NCI-H2107 treated with DMSO at 0.1 percent for 48 hours (cell line): ENCODE data around the gene DDX56.
"Not testable (repeated sequence)": the region's sequence is repeated elsewhere in the genome, so short reads cannot be mapped to it uniquely, and the experiment has no call there.

Experiments used
- DNase-seq: peaks from one replicate; lab custom pipeline; 2025; ENCODE audit not compliant: unreplicated experiment; lab: John Stamatoyannopoulos, UW

The DDX56 gene

DNA sequence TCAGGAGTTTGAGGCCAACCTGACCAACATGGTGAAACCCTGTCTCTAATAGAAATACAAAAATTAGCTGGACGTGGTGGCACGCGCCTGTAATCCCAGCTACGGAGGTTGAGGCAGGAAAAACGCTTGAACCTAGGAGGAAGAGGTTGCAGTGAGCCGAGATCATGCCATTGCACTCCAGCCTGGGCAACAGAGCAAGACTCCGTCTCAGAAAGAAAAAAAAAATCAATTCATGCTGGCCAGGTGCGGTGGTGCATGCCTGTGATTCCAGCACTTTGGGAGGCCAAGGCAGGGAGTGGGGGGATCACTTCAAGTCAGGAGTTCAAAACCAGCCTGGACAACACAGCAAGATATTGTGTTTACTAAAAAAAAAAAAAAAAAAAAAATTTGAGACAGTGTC, 23.5 kb upstream of the DDX56 start:
- not testable (repeated sequence) for DNase-seq

DNA sequence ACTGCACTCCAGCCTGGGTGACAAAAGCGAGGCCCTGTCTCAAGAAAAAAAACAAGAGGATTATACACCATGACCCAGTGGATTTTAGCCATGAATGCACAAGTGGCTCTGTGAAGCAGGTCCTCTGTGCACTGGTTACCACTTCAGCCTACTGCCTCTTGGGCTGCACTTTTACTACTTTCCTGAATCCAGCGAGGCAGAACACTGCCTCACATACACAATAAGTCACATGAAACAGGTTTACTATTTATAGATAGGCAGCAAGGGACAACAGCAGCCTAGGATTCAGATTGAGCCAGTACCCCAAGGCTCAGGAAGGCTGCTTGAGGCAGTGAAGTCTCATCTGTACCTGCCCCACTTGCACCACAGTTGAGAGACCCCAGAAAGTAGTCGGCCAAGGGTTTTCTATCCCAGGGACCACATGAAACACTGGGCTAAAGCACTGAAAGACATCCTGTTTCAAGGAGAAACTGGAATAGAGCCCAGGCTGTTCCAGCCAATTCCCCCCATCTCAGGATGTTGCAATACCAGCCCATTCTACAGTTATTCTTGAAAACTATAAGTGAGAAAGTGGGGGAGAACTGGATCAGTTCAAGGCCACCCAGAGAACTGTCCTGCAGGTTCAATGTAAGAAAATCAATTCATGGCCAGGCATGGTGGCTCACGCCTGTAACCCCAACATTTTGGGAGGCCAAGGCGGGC, 22.4 kb upstream of the DDX56 start:
- peak; percentile 52 for DNase-seq

DNA sequence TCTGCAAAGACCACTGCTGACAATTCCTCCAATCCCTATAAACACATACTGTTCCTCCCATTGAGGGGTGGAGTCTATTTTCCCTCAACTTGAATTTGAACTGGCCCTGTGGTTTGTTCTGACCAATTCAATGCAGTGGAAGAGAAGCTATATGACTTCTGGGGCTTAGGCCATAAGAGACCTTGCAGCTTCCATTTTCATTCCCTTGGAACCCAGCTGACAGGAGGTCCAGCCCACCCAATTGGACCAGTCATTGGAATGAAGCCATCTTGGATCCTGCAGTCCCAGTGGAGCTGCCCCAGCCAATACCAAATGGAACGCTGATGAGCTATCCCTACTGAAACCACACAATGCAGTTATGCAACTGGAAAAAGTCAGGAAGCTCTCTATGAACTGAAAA, 17.2 kb upstream of the DDX56 start:
- no peak for DNase-seq

DNA sequence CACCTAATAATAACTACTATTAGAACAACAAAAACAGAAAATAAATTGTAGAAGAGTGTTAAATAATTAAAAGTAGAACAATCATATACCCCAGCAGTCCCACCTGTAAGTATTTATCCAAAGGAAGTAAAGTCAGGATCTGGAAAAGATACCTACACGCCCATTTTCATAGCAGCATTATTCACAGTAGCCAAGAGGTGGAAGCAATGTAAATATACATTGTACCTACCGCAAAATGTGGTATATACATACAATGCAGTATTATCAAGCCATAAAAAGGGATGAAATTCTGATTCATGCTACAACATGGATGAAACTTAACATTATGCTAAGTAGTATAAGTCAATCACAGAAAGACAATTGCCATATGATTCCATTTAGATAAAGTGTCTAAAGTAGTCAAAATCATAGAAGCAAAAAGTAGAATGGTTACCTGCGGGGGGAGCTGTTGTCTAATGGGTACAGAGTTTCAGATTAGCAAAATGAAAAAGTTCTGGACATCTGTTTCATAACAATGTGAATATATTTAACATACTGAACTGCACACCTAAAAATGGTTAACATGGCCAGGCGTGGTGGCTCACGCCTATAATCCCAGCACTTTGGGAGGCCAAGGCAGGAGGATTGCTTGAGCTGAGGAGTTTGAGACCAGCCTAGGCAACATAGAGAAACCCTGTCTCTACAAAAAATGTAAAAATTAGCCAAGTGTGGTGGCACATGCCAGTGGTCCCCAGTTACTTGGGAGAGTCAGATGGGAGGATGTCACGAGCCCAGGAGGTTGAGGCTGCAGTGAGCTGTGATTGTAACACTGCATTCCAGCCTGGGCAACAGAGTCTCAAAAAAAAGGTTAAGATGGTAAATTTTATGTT, 14.4 kb upstream of the DDX56 start:
- DNase-seq, result peak; percentile 58

DNA sequence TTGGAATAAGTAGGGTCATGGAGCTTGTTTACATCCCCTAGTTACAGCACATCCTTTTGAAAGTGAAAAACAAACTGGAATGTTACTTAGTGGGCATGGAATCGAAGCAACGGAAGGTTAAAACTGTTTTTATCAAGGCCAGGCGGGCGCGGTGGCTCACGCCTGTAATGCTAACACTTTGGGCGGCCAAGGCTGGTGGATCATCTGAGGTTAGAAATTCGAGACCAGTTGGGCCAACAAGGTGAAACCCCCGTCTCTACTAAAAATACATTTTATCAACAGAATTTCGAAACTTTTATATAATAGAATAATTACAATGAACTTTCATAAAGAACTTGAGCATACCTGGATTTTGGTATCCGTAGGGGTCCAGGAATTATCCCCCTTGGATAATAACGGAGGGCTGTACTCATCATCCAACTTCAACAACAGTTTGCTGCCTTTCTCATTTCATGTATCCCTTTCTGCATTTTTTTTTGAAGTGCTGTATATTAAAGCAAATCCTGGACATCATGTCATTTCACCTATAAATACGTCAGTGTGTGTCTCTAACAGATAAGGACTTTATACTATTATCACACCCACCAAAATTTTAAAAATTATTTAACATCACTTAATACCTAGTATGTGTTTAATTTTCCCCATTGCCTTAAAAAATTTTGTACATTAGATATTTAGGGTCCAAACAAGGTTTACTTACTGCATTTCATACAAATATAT, 9.6 kb upstream of the DDX56 start:
- no peak for DNase-seq

DNA sequence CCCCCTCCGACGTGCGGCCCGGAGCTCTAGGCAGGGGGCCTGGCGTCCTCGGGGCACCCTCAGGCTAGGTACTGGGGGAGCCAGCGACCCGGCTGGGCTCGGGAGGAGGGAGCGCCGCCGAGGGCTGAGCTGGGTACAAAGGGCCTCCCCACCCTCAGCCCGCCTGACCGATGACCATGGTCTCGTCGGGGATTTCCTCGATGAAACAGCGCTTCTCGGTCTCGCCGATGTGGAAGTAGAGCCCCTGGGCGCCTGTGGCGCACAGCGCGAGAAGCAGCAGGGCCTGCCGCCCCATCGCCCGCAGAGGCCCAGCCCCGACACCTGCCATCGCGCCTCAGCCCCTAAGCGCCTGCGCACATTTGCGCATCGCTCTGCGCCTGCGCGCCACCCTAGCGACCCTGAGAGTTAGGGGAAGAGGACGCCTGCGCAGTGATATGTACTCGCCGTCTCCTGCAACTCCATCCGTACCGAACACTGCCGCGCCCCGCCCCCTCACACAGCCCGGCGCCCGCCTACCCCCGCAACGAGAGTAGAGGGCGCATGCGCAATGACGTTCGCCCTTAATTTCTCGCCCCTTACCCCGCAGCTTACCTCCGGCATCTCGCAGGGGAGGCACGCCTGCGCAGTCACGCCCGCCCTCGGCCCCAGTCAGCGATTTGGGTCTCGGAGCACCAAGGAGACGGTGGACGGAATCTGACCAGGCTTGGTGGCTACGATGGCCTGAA, 8.3 kb upstream of the DDX56 start, which contains the start of gene TMED4:
Gene TMED4 (minus strand): TSS at position 353 of the 725 bp plus-strand sequence. CDS start 25 bp downstream, at position 328.
- peak; percentile 99 for DNase-seq

DNA sequence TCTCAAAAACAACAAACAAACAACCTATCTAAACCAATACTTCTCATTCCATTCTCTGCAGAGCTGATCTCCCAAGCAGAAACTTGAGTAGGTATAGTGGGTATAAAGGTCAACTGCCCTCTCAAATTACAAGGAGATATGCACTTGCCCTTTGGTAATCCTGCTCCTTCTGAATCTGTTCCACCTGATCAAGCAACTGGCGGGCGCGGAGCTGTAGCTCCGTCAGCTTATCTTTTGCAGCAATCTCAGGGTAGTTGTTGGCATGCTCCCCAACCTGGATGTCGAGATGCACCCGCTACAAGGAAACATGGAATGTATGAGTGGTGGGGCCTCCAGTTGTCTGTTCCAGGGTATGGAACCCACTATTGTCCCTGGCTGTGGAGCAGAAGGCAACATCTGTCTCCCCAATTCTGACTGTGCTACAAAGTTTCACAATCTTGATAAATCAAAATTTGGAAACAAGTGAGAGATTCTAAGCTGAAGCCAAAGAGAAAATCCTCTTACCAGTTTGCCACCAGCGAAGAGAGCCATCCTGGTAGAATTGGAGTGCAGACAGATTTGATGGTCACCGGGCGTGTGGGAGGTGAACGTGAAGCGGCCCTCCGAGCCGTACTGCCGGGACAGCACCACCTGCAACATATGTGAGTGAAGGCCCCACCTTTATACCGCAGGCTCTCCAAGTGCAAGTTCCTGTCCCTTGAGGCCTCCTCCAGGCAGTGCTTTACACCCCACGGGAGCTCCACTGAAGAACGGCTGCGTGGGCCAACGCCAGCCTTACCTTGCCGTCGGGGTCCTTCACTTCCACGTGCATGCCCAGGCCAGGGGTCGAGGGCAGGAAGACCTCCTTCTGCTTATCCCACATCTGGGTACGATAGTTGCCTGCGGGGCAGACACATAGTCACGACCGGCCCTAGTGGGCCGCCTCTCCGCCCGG, 7.5 kb upstream of the DDX56 start:
- peak; percentile 30 for DNase-seq

DNA sequence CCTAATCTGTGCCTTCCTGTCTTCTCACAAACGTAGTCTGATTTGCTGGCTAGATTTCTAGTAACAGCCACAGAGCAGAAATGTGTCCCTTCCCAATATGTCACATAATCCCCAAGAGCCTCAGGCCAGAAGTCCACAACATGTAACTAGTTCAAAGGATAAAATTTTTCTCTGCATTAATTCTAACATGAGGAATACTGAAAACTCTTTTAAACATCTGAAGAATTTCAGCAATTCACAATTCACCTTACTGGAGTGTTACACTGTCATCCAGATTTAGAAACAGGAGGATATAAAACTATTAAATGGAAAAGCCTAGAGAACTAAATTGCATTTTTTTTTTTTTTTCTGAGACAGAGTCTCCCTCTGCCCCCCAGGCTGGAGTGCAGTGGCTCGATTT, 2.5 kb upstream of the DDX56 start:
- DNase-seq, result no peak

DNA sequence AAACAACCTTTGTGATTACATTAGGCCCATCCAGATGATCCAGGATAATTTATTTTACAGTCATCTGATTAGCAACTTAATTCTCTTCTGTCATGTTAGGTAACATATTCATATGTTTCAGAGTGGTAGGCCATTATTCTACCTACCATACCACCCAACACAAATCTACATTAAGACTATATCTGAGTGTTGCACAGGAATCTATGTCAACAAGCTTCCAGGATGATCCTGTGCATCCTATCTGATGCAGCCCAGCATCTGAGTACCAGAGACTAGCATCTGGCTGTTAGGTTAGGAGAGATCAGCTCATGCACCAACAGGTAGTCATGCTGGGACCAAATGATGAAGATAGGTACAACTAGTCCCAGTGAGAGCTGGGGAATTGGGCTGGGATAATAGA, 1.3 kb upstream of the DDX56 start:
- DNase-seq, result no peak

DNA sequence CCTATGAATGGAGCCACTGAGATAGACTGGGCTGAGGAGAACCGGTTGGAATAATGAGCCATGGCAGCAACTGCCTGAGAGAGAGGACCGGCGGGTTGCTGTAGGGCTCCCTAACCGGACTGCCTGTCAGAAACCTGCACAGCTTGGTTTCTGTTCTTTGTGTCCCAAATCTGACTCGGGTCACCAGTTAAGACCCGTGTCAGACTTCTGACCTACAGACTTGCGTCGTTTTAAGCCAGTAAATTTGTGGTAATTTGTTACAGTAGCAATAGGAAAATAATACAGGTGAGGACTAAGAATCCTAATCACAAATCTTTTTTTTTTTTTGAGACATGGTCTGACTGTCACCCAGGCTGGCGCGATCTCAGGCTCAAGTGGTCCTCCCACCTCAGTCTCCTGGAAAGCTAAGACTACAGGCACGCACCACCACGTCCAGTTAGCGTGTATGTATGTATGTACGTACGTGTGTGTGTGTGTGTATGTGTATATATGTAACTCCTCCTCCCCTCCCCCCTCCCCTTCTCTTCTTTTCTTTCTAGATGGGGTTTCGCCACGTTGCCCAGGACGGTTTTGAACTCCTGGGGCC, 672 bp upstream of the DDX56 start:
- DNase-seq, result no peak

DNA sequence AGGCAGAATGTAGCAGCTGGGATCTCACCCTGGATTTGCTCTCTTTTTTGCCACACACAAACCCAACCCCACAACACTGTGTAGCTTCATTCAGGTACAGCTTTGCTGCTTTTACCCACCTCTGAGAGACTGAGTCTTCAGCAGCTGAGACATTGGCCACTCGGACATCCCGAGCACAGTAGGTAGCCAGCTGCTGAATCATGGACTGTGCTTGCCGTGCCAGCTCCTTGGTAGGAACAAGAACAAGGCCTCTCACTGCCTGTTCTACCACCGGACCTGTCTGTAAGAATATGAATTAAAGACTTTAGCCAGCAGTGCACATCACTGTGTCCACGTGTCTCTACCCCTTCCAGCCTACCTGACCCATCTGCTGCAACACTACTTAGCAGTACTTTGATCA, 937 bp downstream of the DDX56 start:
- no peak for DNase-seq

DNA sequence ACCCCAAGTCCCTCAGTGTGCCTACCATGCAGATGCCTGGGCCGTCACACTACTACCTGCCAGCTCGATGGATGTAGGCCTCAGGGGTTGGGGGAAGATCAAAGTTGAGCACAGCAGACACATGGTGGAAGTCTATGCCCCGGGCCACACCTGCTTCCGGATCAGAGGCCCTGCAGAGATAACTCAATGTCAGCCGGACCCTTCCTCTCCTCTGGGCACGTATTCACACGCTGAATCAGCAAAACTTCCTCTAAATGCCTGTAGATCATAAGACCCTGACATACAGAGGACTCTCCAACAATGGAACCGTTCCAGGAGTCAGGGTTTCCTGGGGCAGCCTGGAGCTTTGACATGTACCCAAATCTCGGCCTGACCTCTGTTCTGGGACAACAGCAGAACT, 3.7 kb downstream of the DDX56 start:
- no peak for DNase-seq

DNA sequence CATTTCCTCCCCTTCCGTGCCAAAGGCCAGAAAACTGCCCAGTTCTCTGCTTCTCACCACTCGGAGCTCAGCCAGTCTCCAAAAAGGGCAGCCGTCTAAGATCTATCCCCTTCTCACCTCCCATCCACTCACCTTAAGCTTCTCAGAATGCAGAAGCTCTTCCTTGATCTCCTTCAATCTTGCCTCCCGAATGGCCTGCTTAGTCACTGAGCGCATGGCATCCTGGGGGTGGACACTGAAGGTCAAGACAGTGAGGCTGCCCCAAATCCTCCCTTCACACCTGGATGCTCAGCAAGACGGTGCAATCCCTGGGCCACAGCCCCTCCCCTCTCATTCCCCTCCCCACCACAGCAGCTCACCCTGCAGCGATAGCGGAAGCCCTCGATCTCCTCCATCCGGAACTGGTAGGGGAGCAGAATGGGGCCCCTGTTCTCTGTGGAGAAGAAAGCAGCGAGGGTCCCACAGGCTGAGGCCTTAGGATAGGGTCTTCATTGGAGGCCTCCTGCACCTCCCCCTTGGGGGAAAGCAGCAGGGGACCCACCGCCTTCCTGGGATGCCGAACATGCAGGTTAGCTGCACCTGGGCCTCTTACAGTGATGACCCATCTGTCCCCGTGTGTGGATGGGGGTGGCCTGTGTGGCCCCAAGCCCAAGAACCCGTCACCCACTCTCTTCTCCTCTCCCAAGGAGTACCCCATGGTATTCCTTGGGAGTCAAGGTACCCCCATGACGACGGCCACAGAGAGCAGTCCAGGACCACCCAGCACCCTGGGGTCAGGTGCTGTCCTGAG, 4.7 kb downstream of the DDX56 start:
- no peak for DNase-seq

DNA sequence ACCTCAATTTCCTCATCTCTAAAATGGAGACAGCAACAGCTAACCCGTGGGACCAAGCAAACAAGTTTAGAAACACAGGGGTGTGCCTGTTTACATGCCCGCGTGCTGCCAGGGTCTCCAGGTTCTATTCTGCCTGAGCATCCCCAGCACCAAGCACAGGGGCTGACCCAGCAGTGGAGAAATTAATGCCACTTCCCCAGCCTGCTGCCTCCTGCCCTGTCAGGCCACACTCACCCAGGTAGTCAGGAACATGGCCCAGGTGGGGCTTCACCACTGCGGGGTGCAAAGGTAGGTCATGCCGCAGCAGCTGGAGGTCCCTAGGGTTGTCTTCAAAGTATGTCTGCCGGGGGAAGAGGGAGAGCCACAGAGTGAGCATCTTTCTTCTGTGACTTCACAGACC, 5.8 kb downstream of the DDX56 start:
- no peak for DNase-seq

DNA sequence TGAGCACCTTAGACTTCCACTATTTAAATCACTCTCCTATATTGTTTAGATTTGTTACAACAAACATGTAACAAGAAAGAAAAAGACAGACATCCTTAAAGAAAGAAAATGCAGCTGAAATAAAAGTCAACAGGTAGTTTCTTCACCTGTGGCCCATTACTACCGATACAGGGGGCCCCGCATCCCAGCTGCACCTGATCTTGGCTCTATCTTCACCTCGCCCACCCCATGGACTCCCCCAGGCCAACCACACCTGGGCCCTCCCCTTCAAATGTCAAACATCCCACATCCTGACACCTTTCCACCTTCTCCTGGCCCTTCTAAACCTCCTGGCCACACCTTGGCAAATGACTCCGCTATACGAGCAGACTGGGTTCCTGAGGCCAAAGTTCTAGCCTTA, 7.0 kb downstream of the DDX56 start:
- no peak for DNase-seq

DNA sequence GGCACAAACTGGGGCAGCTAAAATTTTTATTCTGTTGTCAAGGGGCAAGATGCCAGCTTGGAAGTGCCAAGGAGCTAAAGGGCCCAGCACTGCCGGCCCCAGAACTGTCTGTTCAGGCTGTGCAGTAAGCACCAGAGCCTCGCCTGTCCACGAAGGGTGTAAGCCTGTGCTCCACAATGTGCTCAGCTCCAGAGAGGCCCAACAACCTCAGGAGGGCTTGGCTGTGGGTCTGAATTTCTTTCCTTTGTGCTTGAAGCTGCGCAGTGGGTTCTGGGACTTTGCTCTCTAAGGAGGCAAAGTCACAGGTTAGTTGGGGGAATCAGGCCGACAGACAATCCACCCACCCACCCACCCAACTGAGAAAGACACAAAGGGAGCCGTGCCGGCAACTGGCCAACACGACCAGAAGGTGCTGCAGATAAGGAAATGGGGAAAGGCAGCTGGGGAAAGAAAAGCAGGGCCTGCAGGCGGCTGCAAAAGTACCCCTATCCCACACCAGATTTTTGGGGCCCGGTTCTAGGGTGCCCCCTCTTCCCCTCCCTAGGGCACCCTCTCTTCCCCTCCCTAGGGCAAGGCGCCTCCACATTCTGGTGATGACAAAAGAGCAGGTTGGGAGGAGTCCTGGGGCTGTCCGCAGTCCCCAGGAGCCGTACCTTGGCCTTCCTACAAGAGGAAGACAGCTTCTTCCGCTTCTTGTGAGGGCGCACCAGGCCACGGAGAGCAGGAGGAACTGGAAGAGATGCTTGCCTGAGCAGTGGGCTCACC, 7.7 kb downstream of the DDX56 start:
- DNase-seq, result no peak

DNA sequence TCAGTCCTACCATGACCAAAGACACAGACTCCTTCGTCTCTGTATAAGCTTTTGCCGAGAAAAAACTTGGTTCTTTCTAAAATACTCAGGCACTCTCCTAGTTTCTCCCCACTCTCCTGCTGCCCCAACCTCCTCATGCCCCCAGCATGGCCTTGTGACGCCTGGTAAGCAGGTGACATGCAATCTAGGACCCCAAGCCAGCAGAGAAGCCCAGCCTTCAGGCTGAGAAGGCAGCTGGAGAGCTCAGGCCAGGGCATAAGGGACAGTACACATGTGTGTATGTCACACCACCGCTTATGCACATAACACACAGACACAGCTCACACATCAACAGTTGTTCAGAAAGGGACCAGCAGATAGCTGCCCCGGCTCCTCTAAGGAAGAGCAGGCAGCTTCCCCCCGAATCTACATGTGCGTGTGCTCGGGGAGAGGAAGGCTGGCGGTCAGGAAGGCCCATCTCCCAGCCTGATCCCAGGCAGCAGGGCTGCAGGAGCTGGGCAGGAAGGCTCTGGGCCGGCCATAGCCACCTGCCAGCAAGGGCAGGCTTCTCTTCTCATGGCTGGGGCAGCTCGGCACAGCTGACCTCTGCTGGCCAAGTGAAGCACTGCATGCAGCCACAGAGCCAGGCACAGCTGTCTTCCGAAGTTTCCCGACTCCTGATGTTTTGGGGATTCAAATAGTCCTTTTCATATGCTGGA, 8.5 kb downstream of the DDX56 start:
- DNase-seq, result peak; percentile 25
